HCT116 (cell line): ENCODE measurements around the gene EVA1A. TPM values are rescaled to one million over a fixed set of nuclear protein-coding genes. Genes with fewer than 3 reads are reported as not detected.

ENCODE experiments used
- ATAC-seq: fragments of 200-7000 bp; cut with Tn5 transposase; 2 replicates; pipeline ENCODE4 v1.9.1; 2020; ENCODE audit warnings: mild to moderate bottlenecking, moderate library complexity
- BruUV-seq: library from RNA; stranded (reverse); fragments of 400-500 nt; replicated peaks from 2 replicates; lab custom pipeline; 2021; lab: Mats Ljungman, UMichigan
- CTCF ChIA-PET: fragments of 300-600 bp; sonication (Branson Sonifier 250); formaldehyde crosslinking; loops from one replicate; lab custom pipeline; 2021; ENCODE audit warnings: antibody characterized with exemption; lab: Charles Lee
- POLR2A ChIA-PET: fragments of 300-600, 350-600 bp; sonication (Branson Sonifier 250); formaldehyde crosslinking; loops from one replicate; lab custom pipeline; 2021; ENCODE audit warnings: antibody characterized with exemption; lab: Charles Lee
- RAD21 ChIA-PET, 2 experiments: fragments of 300-600 bp; sonication (Branson Sonifier 250); formaldehyde crosslinking; loops; one replicate each; lab custom pipeline; 2023; ENCODE audit warnings: low total read pairs in 2 of 2; ENCODE audit not compliant: uncharacterized antibody in 2 of 2, unreplicated experiment in 2 of 2, low non-redundant PET in 1 of 2; lab: Charles Lee
- DNase-seq: peaks from one replicate; pipeline ENCODE4 v3.0.0-alpha.2; 2010; ENCODE audit warnings: low read depth, low spot score
- H2AFZ ChIP-seq: fragments of 200-600 bp; shearing (Covaris generic), sonication (generic); 2 replicates; pipeline ENCODE4 v1.6.1; 2017; ENCODE audit warnings: low read depth, mixed run types, mixed read lengths, antibody characterized with exemption, low read length; ENCODE audit not compliant: poor library complexity, severe bottlenecking
- H3K27ac ChIP-seq: 2 replicates; pipeline ENCODE4 v1.5.1; 2012; ENCODE audit warnings: low read depth, low read length
- H3K27me3 ChIP-seq: fragments of 200-600 bp; sonication (generic); 2 replicates; pipeline ENCODE4 v1.6.1; 2016; ENCODE audit warnings: mixed run types, low read length, mixed read lengths; ENCODE audit not compliant: insufficient read depth
- H3K36me3 ChIP-seq, 2 experiments: fragments of 200-500 bp in 1 of 2; fragments of 200-600 bp in 1 of 2; sonication (Bioruptor generic) in 1 of 2; sonication (generic) in 1 of 2; 2 replicates each; pipeline versions ENCODE4 v1.5.1 to v1.6.1; 2014 to 2016; ENCODE audit warnings: low read length in 2 of 2, inconsistent platforms in 1 of 2, mixed read lengths in 1 of 2, mixed run types in 1 of 2; ENCODE audit not compliant: insufficient read depth in 2 of 2, control insufficient read depth in 1 of 2
- H3K4me1 ChIP-seq, 2 experiments: fragments of 200-600 bp in 1 of 2; sonication (generic) in 1 of 2; 2 replicates each; pipeline versions ENCODE4 v1.5.1 to v1.6.1; 2012 to 2017; ENCODE audit warnings: low read length in 2 of 2, inconsistent platforms in 1 of 2, mild to moderate bottlenecking in 1 of 2, mixed read lengths in 1 of 2, mixed run types in 1 of 2, moderate library complexity in 1 of 2; ENCODE audit not compliant: insufficient read depth in 2 of 2, control insufficient read depth in 1 of 2
- H3K4me2 ChIP-seq: fragments of 200-600 bp; sonication (generic); 2 replicates; pipeline ENCODE4 v1.6.1; 2017; ENCODE audit warnings: mixed run types, low read length, mixed read lengths
- H3K4me3 ChIP-seq, 2 experiments: fragments of 200-600 bp in 1 of 2; sonication (generic) in 1 of 2; replicated peaks in 1 of 2; 2 replicates each; pipeline ENCODE4 v1.5.1; 2011 to 2016; ENCODE audit warnings: low read length in 2 of 2, control low read depth in 1 of 2, low read depth in 1 of 2, mild to moderate bottlenecking in 1 of 2, mixed read lengths in 1 of 2, mixed run types in 1 of 2
- H3K79me2 ChIP-seq: fragments of 200-600 bp; sonication (generic); 2 replicates; pipeline ENCODE4 v1.6.1; 2017; ENCODE audit warnings: mild to moderate bottlenecking, mixed run types, low read length, moderate library complexity, mixed read lengths; ENCODE audit not compliant: insufficient read depth
- H3K9ac ChIP-seq: fragments of 200-600 bp; sonication (generic); 2 replicates; pipeline ENCODE4 v1.6.1; 2016; ENCODE audit warnings: low read length, mixed read lengths
- H3K9me2 ChIP-seq: fragments of 200-600 bp; sonication (generic), shearing (Covaris generic); 2 replicates; pipeline ENCODE4 v1.6.1; 2017; ENCODE audit warnings: mixed run types, mild to moderate bottlenecking, moderate library complexity; ENCODE audit not compliant: insufficient read depth
- H3K9me3 ChIP-seq, 2 experiments: fragments of 200-500 bp in 1 of 2; fragments of 200-600 bp in 1 of 2; sonication (Bioruptor generic) in 1 of 2; sonication (generic) in 1 of 2; 2 replicates each; pipeline ENCODE4 v1.6.1; 2014 to 2017; ENCODE audit warnings: low read length in 2 of 2, mixed read lengths in 2 of 2, inconsistent platforms in 1 of 2, low read depth in 1 of 2, mild to moderate bottlenecking in 1 of 2, mixed run types in 1 of 2, moderate library complexity in 1 of 2; ENCODE audit not compliant: control insufficient read depth in 1 of 2, insufficient read depth in 1 of 2
- H4K20me1 ChIP-seq: fragments of 200-600 bp; sonication (generic), shearing (Covaris generic); 2 replicates; pipeline ENCODE4 v1.6.1; 2017; ENCODE audit warnings: mixed run types, mild to moderate bottlenecking, moderate library complexity; ENCODE audit not compliant: insufficient read depth
- ATF3 ChIP-seq: IDR thresholded peaks from 2 replicates; pipeline ENCODE4 v1.6.1; 2012
- CBX3 ChIP-seq: IDR thresholded peaks from 2 replicates; pipeline ENCODE4 v1.6.1; 2012; ENCODE audit warnings: low read depth
- CTCF ChIP-seq, 3 experiments: fragments of 200-600 bp in 1 of 3; sonication (generic) in 1 of 3; IDR thresholded peaks in 2 of 3; conservative IDR thresholded peaks in 1 of 3; 2 replicates each; pipeline ENCODE4 v1.5.1; 2012 to 2017; ENCODE audit warnings: low read depth in 2 of 3, low read length in 2 of 3, antibody characterized with exemption in 1 of 3, borderline replicate concordance in 1 of 3, control low read depth in 1 of 3, mild to moderate bottlenecking in 1 of 3, mixed read lengths in 1 of 3, mixed run types in 1 of 3, moderate library complexity in 1 of 3; ENCODE audit not compliant: insufficient read depth in 1 of 3
- EGR1 ChIP-seq: IDR thresholded peaks from 2 replicates; pipeline ENCODE4 v1.6.1; 2012; ENCODE audit warnings: low read depth
- ELF1 ChIP-seq: IDR thresholded peaks from 2 replicates; pipeline ENCODE4 v1.6.1; 2012; ENCODE audit warnings: low read depth, borderline replicate concordance
- FOSL1 ChIP-seq: IDR thresholded peaks from 2 replicates; pipeline ENCODE4 v1.6.1; 2012; ENCODE audit warnings: low read depth
- MAX ChIP-seq: IDR thresholded peaks from 2 replicates; pipeline ENCODE4 v1.6.1; 2012
- POLR2A ChIP-seq: IDR thresholded peaks from 2 replicates; pipeline ENCODE4 v1.7.0; 2011; ENCODE audit warnings: borderline replicate concordance; ENCODE audit not compliant: insufficient read depth, insufficient read length; ENCODE audit errors: extremely low read depth
- POLR2AphosphoS5 ChIP-seq: IDR thresholded peaks from 2 replicates; pipeline ENCODE4 v1.6.1; 2011; ENCODE audit warnings: mild to moderate bottlenecking, low read depth, low read length, moderate library complexity
- SIN3A ChIP-seq: IDR thresholded peaks from 2 replicates; pipeline ENCODE4 v1.6.1; 2012; ENCODE audit warnings: low read depth
- SRF ChIP-seq: IDR thresholded peaks from 2 replicates; pipeline ENCODE4 v1.6.1; 2012; ENCODE audit warnings: low read depth
- TCF7L2 ChIP-seq: IDR thresholded peaks from 2 replicates; pipeline ENCODE4 v1.7.0; 2011; ENCODE audit warnings: borderline replicate concordance, inconsistent platforms; ENCODE audit not compliant: insufficient read depth, insufficient read length; ENCODE audit errors: extremely low read depth
- ZBTB33 ChIP-seq: IDR thresholded peaks from 2 replicates; pipeline ENCODE4 v1.6.1; 2011; ENCODE audit warnings: mild to moderate bottlenecking, low read length, moderate library complexity; ENCODE audit not compliant: insufficient replicate concordance; ENCODE audit errors: extremely low read depth
- ZFX ChIP-seq: fragments of 450-650 bp; IDR thresholded peaks from 2 replicates; pipeline ENCODE4 v1.6.1; 2017
- intact Hi-C: fragments of 100-400 bp; cut with micrococcal nuclease; formaldehyde crosslinking; loops from 2 replicates; pipeline ENCODE4 v1.10.0; 2022
- total RNA-seq: library from RNA; stranded (reverse); gene quantifications from one replicate; pipeline ENCODE4 v1.2.1, GENCODE V29; 2021; ENCODE audit not compliant: unreplicated experiment

EVA1A gene
- total RNA-seq, 1 experiment from 2014 or later = 2.8 TPM

GRCh38 chr2:75579186-75579585, 18.4 kb upstream of the EVA1A start:
- CTCF ChIA-PET = no interaction called here
- no peak for ATAC-seq
- POLR2A ChIA-PET = no interaction called here
- Histone ChIP-seq H3K36me3 (no peaks in the 10 kb centered on the region), H3K27ac (no peak overlapping the region), H3K4me2 (no peak overlapping the region), H4K20me1 (no peaks in the 10 kb centered on the region), H3K9me3 (no peaks in the 10 kb centered on the region), H3K27me3 (no peaks in the 10 kb centered on the region), H3K4me1 (no peaks in the 10 kb centered on the region), H3K4me3 (no peak overlapping the region), H3K79me2 (no peaks in the 10 kb centered on the region), H3K9ac (no peak overlapping the region), H2AFZ (no peak overlapping the region)
- RAD21 ChIA-PET = no interaction called here
- no TSS peak for BruUV-seq
- intact Hi-C loops = no loop called here
- TF ChIP-seq MAX (no peak), CTCF (IDR thresholded peaks at IDR 0.05 in 2 of 3, conservative IDR thresholded peaks at IDR 0.05 in 1 of 3; ENCODE audit: borderline replicate concordance in 1 of 3, insufficient read depth in 1 of 3, low read depth in 2 of 3, low read length in 2 of 3) (no peak)
- TF ChIP-seq, all 23 proteins: peak for 0
- no peaks in the 10 kb centered on the region for H3K9me2 ChIP-seq
- DNase-seq = no peak

GRCh38 chr2:75577280-75577679, 16.5 kb upstream of the EVA1A start:
- Histone ChIP-seq H3K79me2 (no peaks in the 10 kb centered on the region), H3K9ac (no peak overlapping the region), H3K27me3 (no peaks in the 10 kb centered on the region), H3K4me1 (no peaks in the 10 kb centered on the region), H2AFZ (no peak overlapping the region), H4K20me1 (no peaks in the 10 kb centered on the region), H3K27ac (no peak overlapping the region), H3K4me3 (no peak overlapping the region), H3K36me3 (no peaks in the 10 kb centered on the region), H3K9me2 (no peaks in the 10 kb centered on the region), H3K9me3 (no peaks in the 10 kb centered on the region), H3K4me2 (no peak overlapping the region)
- ChIA-PET CTCF (no interaction called here), RAD21 (no interaction called here), POLR2A (no interaction called here)
- intact Hi-C loops = no loop called here
- DNase-seq = no peak
- ATAC-seq = no peak
- BruUV-seq = no TSS peak
- TF ChIP-seq POLR2AphosphoS5 = no peak
- no peak for TF ChIP-seq EGR1
- no peak for TF ChIP-seq CTCF (IDR thresholded peaks at IDR 0.05 in 2 of 3, conservative IDR thresholded peaks at IDR 0.05 in 1 of 3; ENCODE audit: borderline replicate concordance in 1 of 3, insufficient read depth in 1 of 3, low read depth in 2 of 3, low read length in 2 of 3)
- TF ChIP-seq SRF = no peak
- no peak for TF ChIP-seq POLR2A
- no peak for TF ChIP-seq CBX3
- no peak for TF ChIP-seq TCF7L2
- TF ChIP-seq ATF3 = no peak
- TF ChIP-seq FOSL1 = no peak
- TF ChIP-seq SIN3A = no peak
- TF ChIP-seq ELF1 = no peak
- TF ChIP-seq ZFX = no peak
- no peak for TF ChIP-seq ZBTB33
